Adrenal gland (tissue), 5 donors: ENCODE results near the gene ERC2.

Experiments used
- POLR2A ChIP-seq, 2 donors: fragments of 450-650 bp; IDR thresholded peaks; one replicate each; pipeline ENCODE4 v1.6.1; 2017; ENCODE audit warnings: antibody characterized with exemption in 2 of 2, mild to moderate bottlenecking in 2 of 2, moderate library complexity in 1 of 2
- TF ChIP-seq, protein P1 (sequence below), 6 experiments: fragments of 450-650 bp in 4 of 6; fragments of 200-600 bp in 2 of 6; sonication (generic) in 1 of 6; IDR thresholded peaks; 1 replicate in 5 of 6; 2 replicates in 1 of 6; pipeline versions ENCODE4 v1.5.1 to v1.8.0; 2016 to 2021; ENCODE audit warnings: antibody characterized with exemption in 6 of 6, mild to moderate bottlenecking in 2 of 6, moderate library complexity in 1 of 6
- donor health status: DM: no; HTN: no; CAD: no.

DNA sequence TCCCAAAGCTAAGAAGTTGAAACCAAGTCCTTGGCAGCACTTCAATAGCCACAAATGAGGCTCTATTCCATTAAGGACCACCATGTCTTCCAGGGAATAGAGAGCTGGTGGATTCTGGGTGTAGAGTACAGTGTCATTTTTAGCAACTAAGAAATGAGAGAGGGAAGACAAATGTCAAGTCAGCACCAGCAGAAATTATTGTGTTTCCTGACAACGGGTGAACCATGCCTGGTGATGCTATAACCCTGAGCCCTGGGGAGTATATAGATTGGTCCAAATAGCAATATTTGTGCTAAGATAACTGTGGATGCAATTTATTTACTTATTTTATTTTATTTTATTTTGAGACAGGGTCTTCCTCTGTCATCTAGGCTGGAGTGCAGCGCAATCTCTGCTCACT lies 675.5 kb downstream of the ERC2 start:
- TF ChIP-seq, protein P1, sequence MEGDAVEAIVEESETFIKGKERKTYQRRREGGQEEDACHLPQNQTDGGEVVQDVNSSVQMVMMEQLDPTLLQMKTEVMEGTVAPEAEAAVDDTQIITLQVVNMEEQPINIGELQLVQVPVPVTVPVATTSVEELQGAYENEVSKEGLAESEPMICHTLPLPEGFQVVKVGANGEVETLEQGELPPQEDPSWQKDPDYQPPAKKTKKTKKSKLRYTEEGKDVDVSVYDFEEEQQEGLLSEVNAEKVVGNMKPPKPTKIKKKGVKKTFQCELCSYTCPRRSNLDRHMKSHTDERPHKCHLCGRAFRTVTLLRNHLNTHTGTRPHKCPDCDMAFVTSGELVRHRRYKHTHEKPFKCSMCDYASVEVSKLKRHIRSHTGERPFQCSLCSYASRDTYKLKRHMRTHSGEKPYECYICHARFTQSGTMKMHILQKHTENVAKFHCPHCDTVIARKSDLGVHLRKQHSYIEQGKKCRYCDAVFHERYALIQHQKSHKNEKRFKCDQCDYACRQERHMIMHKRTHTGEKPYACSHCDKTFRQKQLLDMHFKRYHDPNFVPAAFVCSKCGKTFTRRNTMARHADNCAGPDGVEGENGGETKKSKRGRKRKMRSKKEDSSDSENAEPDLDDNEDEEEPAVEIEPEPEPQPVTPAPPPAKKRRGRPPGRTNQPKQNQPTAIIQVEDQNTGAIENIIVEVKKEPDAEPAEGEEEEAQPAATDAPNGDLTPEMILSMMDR (IDR thresholded peaks at IDR 0.05), result no peak
- no peak for TF ChIP-seq POLR2A (IDR thresholded peaks at IDR 0.05)
